ENCODE results near the gene WFDC1. TPM values are rescaled to one million over a fixed set of nuclear protein-coding genes. Genes with fewer than 3 reads are reported as not detected.

Gene WFDC1
- total and polyA plus RNA-seq, 10 of the 15 experiments (the other 5 are each of a cell fraction or from before 2014, with no cell fraction given): not detected

DNA sequence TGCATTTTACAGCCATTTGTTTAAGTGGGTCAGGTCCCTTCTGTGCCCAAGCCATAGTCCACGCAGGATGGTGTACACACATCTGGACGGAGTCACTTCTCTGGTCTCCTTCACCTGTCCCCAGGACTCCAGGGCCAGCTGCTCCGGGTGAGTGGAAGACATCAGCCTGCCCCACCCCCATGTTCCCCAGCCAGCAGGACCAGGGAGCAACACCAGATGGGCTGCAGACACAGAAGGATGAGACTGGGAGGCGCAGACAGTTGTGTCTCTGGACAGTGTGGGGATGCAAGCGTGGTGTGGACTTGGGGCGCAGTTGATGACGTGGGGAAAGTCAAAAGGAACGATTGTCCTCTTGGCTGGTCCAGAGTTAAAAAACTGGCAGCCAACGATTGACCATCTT is 24.6 kb upstream of the WFDC1 start (continued):
- TF ChIP-seq POLR2AphosphoS5 (IDR thresholded peaks at IDR 0.05; ENCODE audit: low read length): no peak

DNA sequence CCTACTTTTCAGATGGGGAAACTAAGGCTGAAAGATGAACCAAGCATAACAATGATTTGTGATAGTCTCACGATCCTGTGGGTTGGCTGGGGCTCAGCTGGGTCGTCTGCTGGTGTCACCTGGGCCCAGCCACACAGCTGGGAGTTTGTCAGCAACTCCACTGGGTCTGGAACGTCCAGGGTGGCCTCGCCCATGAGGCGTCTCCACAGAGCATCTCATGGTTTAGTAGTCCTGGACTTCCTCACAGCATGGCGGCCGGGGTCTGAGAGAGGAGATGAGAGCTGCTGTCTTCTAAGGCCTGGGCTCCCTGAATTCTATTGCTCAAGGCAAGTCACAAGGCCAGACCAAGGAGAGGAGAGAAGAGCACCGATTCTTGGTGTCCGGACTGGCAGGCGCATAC is 24.1 kb upstream of the WFDC1 start:
- H4K20me1 ChIP-seq (ENCODE audit: control insufficient read depth, insufficient read depth): no peaks in the 10 kb centered on the region
- FAIRE-seq (no peak), ATAC-seq (no peak), DNase-seq (ENCODE audit: low read depth, low spot score) (no peak)
- H2AFZ ChIP-seq (ENCODE audit: control insufficient read depth, low read depth, low read length): no peak overlapping the region
- H3K4me1 ChIP-seq (ENCODE audit: control insufficient read depth, insufficient read depth, low read length): no peaks in the 10 kb centered on the region
- intact Hi-C loops (cut with micrococcal nuclease; ENCODE audit: unreplicated experiment): no loop called here
- WGBS (ENCODE audit: insufficient coverage, insufficient replicate concordance, low lambda C conversion rate, missing lambda C conversion rate): 39% methylated on average over 10 of the region's 10 CpGs
- H3K9ac ChIP-seq (ENCODE audit: control insufficient read depth, insufficient read depth, low read length): no peak overlapping the region
- ChIA-PET POLR2A (no interaction called here), CTCF (interaction anchor here (0.6 kb wide), 1 partner anchor 1287 kb away, joined by 3 read pairs; no protein-coding TSS in a partner anchor), RAD21 (ENCODE audit: unreplicated experiment) (no interaction called here), SMC1A (ENCODE audit: uncharacterized antibody, unreplicated experiment) (no interaction called here)
- no peak overlapping the region for H3K27ac ChIP-seq (ENCODE audit: control insufficient read depth, insufficient read depth)
- H3K4me2 ChIP-seq (ENCODE audit: control insufficient read depth, insufficient read depth): no peak overlapping the region
- H3K9me3 ChIP-seq (replicated peaks; ENCODE audit: control insufficient read depth, insufficient read depth, low read length): no peaks in the 10 kb centered on the region
- no peaks in the 10 kb centered on the region for H3K36me3 ChIP-seq (ENCODE audit: control insufficient read depth in 2 of 2, insufficient read depth in 2 of 2, low read length in 1 of 2)
- TF ChIP-seq IKZF2 (IDR thresholded peaks at IDR 0.05) (no peak), SIX5 (IDR thresholded peaks at IDR 0.05; ENCODE audit: low read depth, low read length, severe bottlenecking) (no peak), BRCA1 (IDR thresholded peaks at IDR 0.05; ENCODE audit: low read depth, low read length) (no peak), SMC3 (IDR thresholded peaks at IDR 0.05; ENCODE audit: borderline replicate concordance, low read length) (no peak), HCFC1 (IDR thresholded peaks at IDR 0.05; ENCODE audit: low read length) (no peak), MYB (IDR thresholded peaks at IDR 0.05; ENCODE audit: borderline replicate concordance, low read depth, low read length) (no peak), SPI1 (IDR thresholded peaks at IDR 0.05; ENCODE audit: borderline replicate concordance, insufficient read depth, low read depth, low read length) (no peak), MYC (IDR thresholded peaks at IDR 0.05; ENCODE audit: insufficient read depth, insufficient read length, insufficient replicate concordance, low read length, severe bottlenecking) (no peak), SMARCA5 (IDR thresholded peaks at IDR 0.05) (no peak), STAT3 (IDR thresholded peaks at IDR 0.05; ENCODE audit: low read depth, low read length) (no peak), ZNF384 (IDR thresholded peaks at IDR 0.05; ENCODE audit: borderline replicate concordance, low read depth, low read length) (no peak), MLLT1 (IDR thresholded peaks at IDR 0.05) (no peak), ZNF274 (IDR thresholded peaks at IDR 0.05; ENCODE audit: insufficient read depth, insufficient read length) (no peak), RAD51 (IDR thresholded peaks at IDR 0.05) (no peak), TCF3 (IDR thresholded peaks at IDR 0.05; ENCODE audit: borderline replicate concordance, insufficient read depth, low read depth, low read length) (no peak), RELA (IDR thresholded peaks at IDR 0.05; ENCODE audit: borderline replicate concordance, partially characterized antibody) (no peak), FOXK2 (IDR thresholded peaks at IDR 0.05) (no peak), MTA2 (IDR thresholded peaks at IDR 0.05; ENCODE audit: low read depth) (no peak), POLR2A (IDR thresholded peaks at IDR 0.05; ENCODE audit: low read depth, low read length) (no peak)
- TF ChIP-seq, protein P1, sequence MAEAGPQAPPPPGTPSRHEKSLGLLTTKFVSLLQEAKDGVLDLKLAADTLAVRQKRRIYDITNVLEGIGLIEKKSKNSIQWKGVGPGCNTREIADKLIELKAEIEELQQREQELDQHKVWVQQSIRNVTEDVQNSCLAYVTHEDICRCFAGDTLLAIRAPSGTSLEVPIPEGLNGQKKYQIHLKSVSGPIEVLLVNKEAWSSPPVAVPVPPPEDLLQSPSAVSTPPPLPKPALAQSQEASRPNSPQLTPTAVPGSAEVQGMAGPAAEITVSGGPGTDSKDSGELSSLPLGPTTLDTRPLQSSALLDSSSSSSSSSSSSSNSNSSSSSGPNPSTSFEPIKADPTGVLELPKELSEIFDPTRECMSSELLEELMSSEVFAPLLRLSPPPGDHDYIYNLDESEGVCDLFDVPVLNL (IDR thresholded peaks at IDR 0.05; ENCODE audit: low read depth, low read length): no peak
- in situ Hi-C loops (cut with MboI): loop anchor here (10.0 kb wide), 1 partner anchor 354 kb away; no protein-coding TSS in a partner anchor
- no peak overlapping the region for H3K4me3 ChIP-seq
- no peaks in the 10 kb centered on the region for H3K79me2 ChIP-seq (ENCODE audit: control insufficient read depth, insufficient read depth, low read length)
- no peaks in the 10 kb centered on the region for H3K27me3 ChIP-seq (replicated peaks in 1 of 2; ENCODE audit: control insufficient read depth in 2 of 2, insufficient read depth in 2 of 2, low read length in 1 of 2)
- BruUV-seq (replicated peaks): no TSS peak
